Nephron progenitor cell (in vitro differentiated cells): ENCODE results near the gene PPP1R10.
A peak's percentile ranks its signal among the peaks of the same experiment; 100 is the strongest.

Experiments used
- DNase-seq: peaks from one replicate; pipeline ENCODE4 v3.0.0; 2021
- H3K27ac Mint-ChIP-seq: 2 replicates; pipeline ENCODE4 v1.8.0; 2021; ENCODE audit warnings: mild to moderate bottlenecking, moderate library complexity, mixed read lengths
- H3K27me3 Mint-ChIP-seq: 2 replicates; pipeline ENCODE4 v1.8.0; 2021; ENCODE audit warnings: mild to moderate bottlenecking, low read depth, mixed read lengths; ENCODE audit not compliant: poor library complexity
- H3K36me3 Mint-ChIP-seq: 2 replicates; pipeline ENCODE4 v1.8.0; 2021; ENCODE audit warnings: low read depth, mixed read lengths
- H3K4me1 Mint-ChIP-seq: 2 replicates; pipeline ENCODE4 v1.8.0; 2021; ENCODE audit warnings: mixed read lengths
- H3K4me3 Mint-ChIP-seq: 2 replicates; pipeline ENCODE4 v1.8.0; 2021; ENCODE audit warnings: mild to moderate bottlenecking, moderate library complexity, mixed read lengths
- H3K9me3 Mint-ChIP-seq: 2 replicates; pipeline ENCODE4 v1.8.0; 2021; ENCODE audit warnings: mild to moderate bottlenecking, moderate library complexity, mixed read lengths
- TF ChIP-seq, protein P1 (sequence below): fragments of 200-600 bp; sonication (generic); IDR thresholded peaks from 2 replicates; pipeline ENCODE4 v1.5.0; 2021; ENCODE audit warnings: antibody characterized with exemption

Gene PPP1R10

DNA sequence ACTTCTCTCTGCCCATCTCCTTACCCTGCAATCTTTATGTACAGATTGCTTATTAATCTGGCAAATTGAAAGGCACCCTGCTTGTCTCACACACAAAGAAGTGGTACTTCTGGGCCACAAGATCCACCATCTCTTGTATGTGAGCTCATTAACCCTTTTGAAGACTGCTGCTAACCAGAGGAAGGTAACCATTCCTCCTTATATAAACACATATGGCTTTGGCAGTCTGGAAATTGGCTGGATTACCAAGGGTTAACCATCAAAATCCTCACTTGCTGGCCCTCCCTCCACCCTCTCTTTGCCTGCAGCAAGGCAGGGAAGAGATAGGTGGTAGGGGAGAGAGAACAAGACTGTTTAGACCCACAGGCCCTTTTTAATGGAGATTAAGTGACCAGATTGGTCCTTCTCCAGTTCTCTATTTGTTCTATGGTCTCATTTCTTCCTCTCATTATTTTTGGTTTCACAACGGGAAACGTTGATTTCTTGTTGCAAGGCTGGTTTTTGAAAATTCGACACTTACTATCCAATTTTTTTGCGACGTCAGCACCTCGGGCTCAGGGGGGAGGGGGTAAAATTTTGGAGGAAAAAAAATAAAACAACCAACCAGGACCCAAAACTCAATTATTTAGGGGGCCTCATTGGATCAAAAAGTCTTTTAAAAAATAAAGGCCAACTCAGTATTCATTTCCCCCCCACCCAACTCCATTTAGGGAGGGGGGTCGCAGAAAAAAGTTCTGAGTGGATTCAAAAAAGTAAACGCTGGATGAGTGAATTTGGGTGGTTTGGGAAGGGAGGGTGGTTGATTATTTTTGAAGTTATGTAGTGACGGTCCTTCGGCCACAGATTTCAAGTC is 859 bp downstream of the PPP1R10 start:
- Mint-ChIP-seq H3K4me1 (peaks cover 71% of the 10 kb centered on the region), H3K27ac (peak overlapping the region; percentile 100), H3K4me3 (peak overlapping the region; percentile 100), H3K36me3 (peaks cover 41% of the 10 kb centered on the region), H3K27me3 (peaks cover 11% of the 10 kb centered on the region), H3K9me3 (no peaks in the 10 kb centered on the region)
- DNase-seq, result no peak
- TF ChIP-seq, protein P1, sequence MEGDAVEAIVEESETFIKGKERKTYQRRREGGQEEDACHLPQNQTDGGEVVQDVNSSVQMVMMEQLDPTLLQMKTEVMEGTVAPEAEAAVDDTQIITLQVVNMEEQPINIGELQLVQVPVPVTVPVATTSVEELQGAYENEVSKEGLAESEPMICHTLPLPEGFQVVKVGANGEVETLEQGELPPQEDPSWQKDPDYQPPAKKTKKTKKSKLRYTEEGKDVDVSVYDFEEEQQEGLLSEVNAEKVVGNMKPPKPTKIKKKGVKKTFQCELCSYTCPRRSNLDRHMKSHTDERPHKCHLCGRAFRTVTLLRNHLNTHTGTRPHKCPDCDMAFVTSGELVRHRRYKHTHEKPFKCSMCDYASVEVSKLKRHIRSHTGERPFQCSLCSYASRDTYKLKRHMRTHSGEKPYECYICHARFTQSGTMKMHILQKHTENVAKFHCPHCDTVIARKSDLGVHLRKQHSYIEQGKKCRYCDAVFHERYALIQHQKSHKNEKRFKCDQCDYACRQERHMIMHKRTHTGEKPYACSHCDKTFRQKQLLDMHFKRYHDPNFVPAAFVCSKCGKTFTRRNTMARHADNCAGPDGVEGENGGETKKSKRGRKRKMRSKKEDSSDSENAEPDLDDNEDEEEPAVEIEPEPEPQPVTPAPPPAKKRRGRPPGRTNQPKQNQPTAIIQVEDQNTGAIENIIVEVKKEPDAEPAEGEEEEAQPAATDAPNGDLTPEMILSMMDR, result no peak

DNA sequence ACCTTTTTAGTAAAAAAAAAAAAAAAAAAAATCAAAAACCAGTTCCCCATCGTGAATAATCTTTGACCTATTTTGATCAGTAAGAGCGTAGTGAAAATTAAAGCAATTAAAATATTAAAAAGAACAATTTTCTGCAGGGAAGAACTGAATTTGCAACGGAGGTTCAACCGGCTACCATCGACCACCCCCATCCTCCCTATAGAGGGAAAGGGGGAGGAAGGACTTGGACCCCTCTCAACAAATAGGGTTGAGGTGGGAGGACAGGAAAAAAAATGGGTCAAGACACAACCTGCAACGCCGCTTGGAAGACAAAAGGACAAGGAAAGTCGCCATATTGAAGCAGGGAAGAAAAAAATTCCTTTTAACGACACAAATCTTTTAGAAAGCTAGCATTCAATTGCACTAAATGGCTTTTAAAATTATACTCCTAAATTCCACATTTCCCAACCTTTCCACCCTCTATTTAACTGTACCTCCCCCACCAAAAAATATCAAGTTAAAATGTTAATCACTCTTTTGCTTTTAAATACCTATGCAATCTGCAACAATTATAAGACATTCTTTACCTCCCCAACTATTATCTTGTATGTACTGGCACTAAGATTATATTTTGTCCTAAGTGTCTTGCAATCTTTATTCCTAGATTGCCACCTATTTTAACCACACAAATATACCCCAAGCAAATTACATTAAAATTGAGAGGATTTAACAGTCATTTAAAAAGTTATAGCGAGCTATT is 1.7 kb downstream of the PPP1R10 start:
- Mint-ChIP-seq H3K4me1 (peaks cover 77% of the 10 kb centered on the region), H3K27ac (peak overlapping the region; percentile 100), H3K36me3 (peaks cover 41% of the 10 kb centered on the region), H3K27me3 (peaks cover 11% of the 10 kb centered on the region), H3K9me3 (no peaks in the 10 kb centered on the region), H3K4me3 (peak overlapping the region; percentile 100)
- peak; percentile 39 for DNase-seq
- TF ChIP-seq, protein P1, result no peak

DNA sequence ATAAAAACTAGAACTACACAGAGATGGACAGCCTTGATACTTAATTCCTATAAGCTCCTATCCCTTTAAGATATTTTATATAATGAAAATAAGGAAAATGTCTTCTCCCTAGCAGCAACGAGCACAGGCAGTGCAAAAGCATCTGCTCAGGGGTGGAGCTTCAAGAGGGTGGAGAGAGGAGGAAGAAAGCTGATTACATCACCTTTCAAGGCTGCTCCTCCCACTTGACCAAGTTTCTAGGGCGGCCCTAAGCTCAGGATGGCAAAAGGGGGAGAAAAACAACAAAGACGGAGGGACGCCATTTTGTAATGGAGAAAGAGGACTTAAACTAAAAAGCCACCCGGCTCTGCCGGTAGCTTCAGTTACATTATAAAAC is 2.2 kb downstream of the PPP1R10 start:
- H3K4me1 Mint-ChIP-seq, result peaks cover 83% of the 10 kb centered on the region
- H3K4me3 Mint-ChIP-seq, result peak overlapping the region; percentile 100
- TF ChIP-seq, protein P1, result no peak
- H3K27me3 Mint-ChIP-seq, result peaks cover 11% of the 10 kb centered on the region
- peaks cover 44% of the 10 kb centered on the region for H3K36me3 Mint-ChIP-seq
- H3K27ac Mint-ChIP-seq, result peak overlapping the region; percentile 100
- DNase-seq, result peak; percentile 73
- H3K9me3 Mint-ChIP-seq, result no peaks in the 10 kb centered on the region

DNA sequence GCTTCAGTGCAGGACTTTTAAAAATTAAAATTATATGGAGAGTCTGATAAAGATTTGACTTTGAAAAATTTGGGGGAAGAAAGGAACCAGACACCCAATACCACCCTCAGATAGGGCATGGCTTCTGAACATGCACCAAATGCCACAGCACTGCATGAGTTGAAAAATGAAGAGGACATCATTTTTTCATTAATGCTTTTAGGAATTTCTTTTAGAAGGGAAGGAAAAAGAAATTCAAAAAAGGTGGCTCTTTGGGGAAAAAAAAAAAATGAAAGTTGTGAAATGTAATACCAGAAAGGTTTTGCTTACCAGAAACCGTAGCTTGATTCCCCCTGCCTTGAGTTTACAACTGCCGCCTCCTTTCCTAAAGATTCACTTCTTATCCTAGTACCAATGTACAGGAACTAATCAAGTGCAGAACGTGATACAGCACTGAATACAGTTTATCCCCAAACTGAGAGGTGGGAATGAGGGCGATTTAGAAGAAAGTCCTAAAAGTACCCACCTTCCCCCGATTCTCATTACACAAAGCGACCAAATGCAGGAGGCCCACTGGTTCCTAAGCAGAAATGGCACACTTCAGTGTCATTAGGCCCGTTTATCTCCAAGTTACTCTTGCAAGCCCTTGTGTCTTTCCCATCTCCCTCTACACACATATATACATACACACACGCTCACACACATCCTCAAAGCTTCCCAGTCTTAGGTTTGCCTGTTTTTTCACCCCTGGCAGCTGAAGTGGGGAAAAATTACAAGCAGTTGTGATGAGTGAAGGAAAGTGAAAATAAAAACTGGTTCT is 2.8 kb downstream of the PPP1R10 start:
- H3K4me3 Mint-ChIP-seq, result peak overlapping the region; percentile 100
- peaks cover 44% of the 10 kb centered on the region for H3K36me3 Mint-ChIP-seq
- peaks cover 11% of the 10 kb centered on the region for H3K27me3 Mint-ChIP-seq
- H3K4me1 Mint-ChIP-seq, result peaks cover 84% of the 10 kb centered on the region
- TF ChIP-seq, protein P1, result no peak
- H3K27ac Mint-ChIP-seq, result peak overlapping the region; percentile 100
- H3K9me3 Mint-ChIP-seq, result no peaks in the 10 kb centered on the region
- DNase-seq, result no peak

DNA sequence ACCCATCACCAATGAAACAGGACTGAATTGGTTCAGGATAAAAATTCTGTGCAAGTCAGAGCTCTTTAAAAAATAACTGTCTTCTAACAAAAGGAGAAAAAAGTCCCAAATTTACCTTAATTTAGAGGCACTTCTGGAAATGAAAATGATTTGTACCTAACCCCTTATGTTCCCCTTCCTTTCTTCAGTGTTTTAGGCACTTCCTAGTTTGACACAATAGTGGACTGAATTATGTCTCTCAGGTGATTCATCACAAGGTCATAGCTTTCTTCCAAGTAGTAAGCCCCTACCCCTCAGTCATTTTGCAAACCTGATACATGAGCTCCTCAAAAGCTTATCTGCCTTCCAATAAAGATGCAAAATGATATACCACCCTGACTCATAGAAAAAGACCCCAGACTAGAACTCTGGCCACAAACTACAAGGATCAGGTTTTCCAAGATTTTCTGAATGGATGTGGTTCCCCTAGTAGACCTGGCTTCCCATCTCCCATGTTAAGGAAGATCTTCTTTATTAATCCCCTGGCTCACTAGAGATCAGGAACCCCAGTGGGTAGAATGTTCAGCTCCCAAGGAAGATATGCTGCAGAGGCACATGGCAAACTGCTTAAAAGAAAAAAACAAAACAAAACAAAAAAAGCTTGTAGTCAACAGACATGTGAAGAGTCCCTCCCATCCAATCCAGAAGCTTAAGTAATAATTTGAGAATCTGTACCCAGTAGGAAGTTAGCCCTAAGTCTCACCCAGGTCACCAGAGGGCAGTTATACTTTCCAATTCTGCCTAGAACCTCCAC is 3.6 kb downstream of the PPP1R10 start:
- peaks cover 83% of the 10 kb centered on the region for H3K4me1 Mint-ChIP-seq
- peaks cover 11% of the 10 kb centered on the region for H3K27me3 Mint-ChIP-seq
- no peak for DNase-seq
- H3K27ac Mint-ChIP-seq, result peak overlapping the region; percentile 58
- TF ChIP-seq, protein P1, result no peak
- H3K9me3 Mint-ChIP-seq, result no peaks in the 10 kb centered on the region
- H3K4me3 Mint-ChIP-seq, result peak overlapping the region; percentile 100
- peaks cover 52% of the 10 kb centered on the region for H3K36me3 Mint-ChIP-seq
